B cell (primary cell): ENCODE results near the gene UXT. TPM values are rescaled to one million over a fixed set of nuclear protein-coding genes. Genes with fewer than 3 reads are reported as not detected.

Experiments
- ATAC-seq: fragments of 200-7000 bp; cut with Tn5 transposase; one replicate; pipeline ENCODE4 v1.10.0; 2021; ENCODE audit warnings: low read depth, mild to moderate bottlenecking, moderate number of reproducible peaks, moderate library complexity
- CTCF ChIA-PET: fragments of 350-600 bp; sonication (Branson Sonifier 250); formaldehyde crosslinking; loops from one replicate; lab custom pipeline; 2021; ENCODE audit warnings: antibody characterized with exemption, inconsistent platforms; lab: Charles Lee
- POLR2A ChIA-PET: fragments of 350-600 bp; sonication (Branson Sonifier 250); formaldehyde crosslinking; loops from one replicate; lab custom pipeline; 2021; ENCODE audit warnings: antibody characterized with exemption; lab: Charles Lee
- DNase-seq: peaks from one replicate; pipeline ENCODE4 v3.0.0; 2013
- H2AFZ ChIP-seq: 2 replicates; pipeline ENCODE4 v1.6.1; 2012; ENCODE audit warnings: mild to moderate bottlenecking, low read depth, low read length; ENCODE audit not compliant: insufficient read depth, poor library complexity, severe bottlenecking
- H3K27ac ChIP-seq, 2 donors: 1 replicate in 1 of 2; 2 replicates in 1 of 2; pipeline ENCODE4 v1.5.1; 2012 to 2013; ENCODE audit warnings: low read length in 2 of 2, mild to moderate bottlenecking in 2 of 2, moderate library complexity in 1 of 2
- H3K27me3 ChIP-seq, 4 experiments: fragments of 200-600 bp in 1 of 4; sonication (generic) in 1 of 4; replicated peaks in 1 of 4; 1 replicate in 2 of 4; 2 replicates in 2 of 4; pipeline versions ENCODE4 v1.6.1 to v1.7.0; 2013 to 2016; ENCODE audit warnings: low read length in 3 of 4, mild to moderate bottlenecking in 2 of 4, mixed read lengths in 1 of 4, moderate library complexity in 1 of 4; ENCODE audit not compliant: insufficient read depth in 4 of 4, control insufficient read depth in 3 of 4; ENCODE audit errors: control extremely low read depth in 1 of 4
- H3K36me3 ChIP-seq, 2 experiments: replicated peaks in 1 of 2; 1 replicate in 1 of 2; 2 replicates in 1 of 2; pipeline versions ENCODE4 v1.6.1 to v1.7.1; 2013; ENCODE audit warnings: low read length in 1 of 2; ENCODE audit not compliant: insufficient read depth in 2 of 2, control insufficient read depth in 1 of 2; ENCODE audit errors: control extremely low read depth in 1 of 2, extremely low read depth in 1 of 2
- H3K4me1 ChIP-seq, 2 donors: fragments of 200-600 bp in 1 of 2; sonication (generic) in 1 of 2; 1 replicate in 1 of 2; 2 replicates in 1 of 2; pipeline versions ENCODE4 v1.5.1 to v1.6.1; 2013 to 2017; ENCODE audit warnings: low read length in 2 of 2; ENCODE audit not compliant: control insufficient read depth in 2 of 2, insufficient read depth in 2 of 2
- H3K4me2 ChIP-seq: replicated peaks from 2 replicates; pipeline ENCODE3; 2012; ENCODE audit warnings: mild to moderate bottlenecking, low read depth, low read length; ENCODE audit not compliant: poor library complexity, severe bottlenecking
- H3K4me3 ChIP-seq, 5 experiments: fragments of 200-600 bp in 1 of 5; sonication (generic) in 1 of 5; 1 replicate in 3 of 5; 2 replicates in 2 of 5; pipeline versions ENCODE4 v1.5.1 to v1.7.0; 2011 to 2016; ENCODE audit warnings: low read length in 4 of 5, mild to moderate bottlenecking in 4 of 5, low read depth in 2 of 5, control low read depth in 1 of 5, moderate library complexity in 1 of 5; ENCODE audit not compliant: insufficient read depth in 1 of 5; ENCODE audit errors: control extremely low read depth in 1 of 5, extremely low read depth in 1 of 5
- H3K79me2 ChIP-seq: fragments of 200-600 bp; sonication (generic); one replicate; pipeline ENCODE4 v1.6.0; 2016; ENCODE audit warnings: low read length; ENCODE audit not compliant: control insufficient read depth, insufficient read depth
- H3K9ac ChIP-seq: fragments of 200-600 bp; sonication (generic); 2 replicates; pipeline ENCODE4 v1.6.1; 2017; ENCODE audit warnings: mild to moderate bottlenecking, low read length, moderate library complexity
- H3K9me3 ChIP-seq, 3 donors: one replicate each; pipeline versions ENCODE4 v1.6.1 to v1.7.1; 2013; ENCODE audit warnings: low read length in 2 of 3; ENCODE audit not compliant: control insufficient read depth in 2 of 3, insufficient read depth in 1 of 3; ENCODE audit errors: control extremely low read depth in 1 of 3
- H4K20me1 ChIP-seq: 2 replicates; pipeline ENCODE4 v1.6.0; 2012; ENCODE audit warnings: mild to moderate bottlenecking, low read length; ENCODE audit not compliant: insufficient read depth, control insufficient read depth, poor library complexity, severe bottlenecking
- H3K27ac Mint-ChIP-seq: one replicate; pipeline ENCODE4 v1.8.0; 2021; ENCODE audit warnings: mixed read lengths
- H3K27me3 Mint-ChIP-seq: one replicate; pipeline ENCODE4 v1.8.0; 2021; ENCODE audit warnings: mixed read lengths
- H3K4me1 Mint-ChIP-seq: one replicate; pipeline ENCODE4 v1.8.0; 2021; ENCODE audit warnings: mixed read lengths
- H3K4me3 Mint-ChIP-seq: one replicate; pipeline ENCODE4 v1.8.0; 2021; ENCODE audit warnings: mixed read lengths
- H3K9me3 Mint-ChIP-seq: one replicate; pipeline ENCODE4 v1.8.0; 2022; ENCODE audit warnings: mixed read lengths; ENCODE audit not compliant: insufficient read depth
- EZH2 ChIP-seq: IDR thresholded peaks from 2 replicates; pipeline ENCODE4 v1.6.1; 2012; ENCODE audit warnings: borderline replicate concordance, low read depth, mild to moderate bottlenecking, moderate library complexity, low read length; ENCODE audit not compliant: insufficient read depth, poor library complexity, severe bottlenecking
- WGBS: methylation state at CpG from one replicate; pipeline ENCODE4 v1.1.5; 2013; ENCODE audit warnings: missing lambda C conversion rate; ENCODE audit not compliant: insufficient coverage; 5-methylcytosine and 5-hydroxymethylcytosine counted together
- intact Hi-C: fragments of 100-400 bp; cut with micrococcal nuclease; formaldehyde crosslinking; loops from one replicate; pipeline ENCODE4 v1.10.0; 2022
- polyA plus RNA-seq: library from polyadenylated mRNA; depleted of rRNA; stranded (reverse); fragments of >200 nt; gene quantifications from 2 replicates; pipeline ENCODE4 v1.2.3, GENCODE V29; 2012
- total RNA-seq, 2 donors: library from RNA; stranded (reverse); fragments of 120-200 nt in 1 of 2; gene quantifications; 1 replicate in 1 of 2; 2 replicates in 1 of 2; pipeline versions ENCODE4 v1.2.3 to v1.2.4, GENCODE V29; 2013 to 2022
- TF ChIP-seq, protein P1 (sequence below): fragments of 200-600 bp; IDR thresholded peaks from one replicate; pipeline ENCODE4 v1.8.0; 2022; ENCODE audit warnings: antibody characterized with exemption, mild to moderate bottlenecking

The UXT gene
- total and polyA plus RNA-seq, 2 donors (not counting 1 experiment from before 2014, with no cell fraction given) = 177 to 238 TPM

DNA sequence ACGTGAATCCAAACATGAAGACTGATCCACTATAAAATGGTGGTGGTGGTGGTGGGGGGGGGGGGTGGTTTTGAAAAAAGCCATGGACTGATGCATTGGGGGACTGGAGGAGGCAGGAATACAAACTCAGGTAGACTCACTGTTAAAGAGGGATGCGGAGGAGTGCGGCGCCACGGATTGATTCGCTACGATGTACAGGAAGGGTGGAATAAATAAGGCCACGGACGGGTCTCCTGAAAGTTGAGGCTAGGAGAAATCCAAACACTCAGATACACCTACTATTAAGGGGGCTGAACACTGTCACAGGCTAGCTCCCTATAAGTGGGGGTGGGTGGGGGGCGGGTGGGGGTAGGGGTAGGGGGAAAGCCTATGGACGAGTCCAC lies 9.2 kb downstream of the UXT start:
- CTCF ChIA-PET = no interaction called here
- no peak overlapping the region for H2AFZ ChIP-seq
- H3K9ac ChIP-seq = peak overlapping the region; percentile 78
- H3K9me3 ChIP-seq = no peaks in the 10 kb centered on the region
- H3K79me2 ChIP-seq = peaks cover 23% of the 10 kb centered on the region
- peaks cover 0 to 7% of the 10 kb centered on the region in 2 experiments for H3K36me3 ChIP-seq
- WGBS = no CpG with 5 or more reads among the region's 11 CpGs
- Mint-ChIP-seq H3K4me3 (peak overlapping the region; percentile 93), H3K27me3 (no peaks in the 10 kb centered on the region), H3K27ac (peak overlapping the region; percentile 94), H3K4me1 (peaks cover 30% of the 10 kb centered on the region), H3K9me3 (no peaks in the 10 kb centered on the region)
- DNase-seq (no peak), ATAC-seq (no peak)
- H3K4me3 ChIP-seq = peak overlapping the region in 4 of 5 experiments; percentile 68 to 77 (median 75)
- peak overlapping the region; percentile 54 for H3K4me2 ChIP-seq
- peaks cover 11 to 26% of the 10 kb centered on the region in 2 donors for H3K4me1 ChIP-seq
- H3K27me3 ChIP-seq = no peaks in the 10 kb centered on the region
- no peaks in the 10 kb centered on the region for H4K20me1 ChIP-seq
- intact Hi-C loops = loop anchor here (1.0 to 10.0 kb wide), 9 partner anchors 9 to 1475 kb away; partner anchors contain the start of genes ARAF, GPKOW, PIM2 and RBM3
- H3K27ac ChIP-seq = no peak overlapping the region
- POLR2A ChIA-PET = interaction anchor here (0.6 to 1.7 kb wide), 3 partner anchors 10 to 890 kb away, joined by 3 to 4 read pairs (median 3); partner anchors contain the start of genes TBC1D25 and UXT
- TF ChIP-seq, protein P1, sequence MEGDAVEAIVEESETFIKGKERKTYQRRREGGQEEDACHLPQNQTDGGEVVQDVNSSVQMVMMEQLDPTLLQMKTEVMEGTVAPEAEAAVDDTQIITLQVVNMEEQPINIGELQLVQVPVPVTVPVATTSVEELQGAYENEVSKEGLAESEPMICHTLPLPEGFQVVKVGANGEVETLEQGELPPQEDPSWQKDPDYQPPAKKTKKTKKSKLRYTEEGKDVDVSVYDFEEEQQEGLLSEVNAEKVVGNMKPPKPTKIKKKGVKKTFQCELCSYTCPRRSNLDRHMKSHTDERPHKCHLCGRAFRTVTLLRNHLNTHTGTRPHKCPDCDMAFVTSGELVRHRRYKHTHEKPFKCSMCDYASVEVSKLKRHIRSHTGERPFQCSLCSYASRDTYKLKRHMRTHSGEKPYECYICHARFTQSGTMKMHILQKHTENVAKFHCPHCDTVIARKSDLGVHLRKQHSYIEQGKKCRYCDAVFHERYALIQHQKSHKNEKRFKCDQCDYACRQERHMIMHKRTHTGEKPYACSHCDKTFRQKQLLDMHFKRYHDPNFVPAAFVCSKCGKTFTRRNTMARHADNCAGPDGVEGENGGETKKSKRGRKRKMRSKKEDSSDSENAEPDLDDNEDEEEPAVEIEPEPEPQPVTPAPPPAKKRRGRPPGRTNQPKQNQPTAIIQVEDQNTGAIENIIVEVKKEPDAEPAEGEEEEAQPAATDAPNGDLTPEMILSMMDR = no peak
- no peak for TF ChIP-seq EZH2

DNA sequence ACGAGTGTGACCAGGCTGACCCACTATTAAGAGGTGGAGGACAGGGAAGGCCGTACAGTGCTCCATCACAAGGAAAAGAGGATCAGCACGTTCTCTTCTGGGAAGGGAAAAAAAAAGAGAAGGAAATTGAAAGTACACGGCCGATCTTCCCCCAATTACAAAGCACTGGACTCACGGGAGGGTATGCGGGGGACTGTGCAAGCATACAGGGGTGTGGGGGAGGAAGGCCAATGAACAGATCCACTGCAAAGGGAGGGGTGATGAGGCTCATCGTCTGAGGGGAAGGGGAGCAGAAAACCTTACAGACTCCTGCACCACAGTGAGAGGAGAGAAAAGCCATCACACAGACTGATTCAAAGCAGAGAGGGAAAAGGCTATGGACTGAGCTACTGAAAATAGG lies 9.7 kb downstream of the UXT start:
- peak overlapping the region in 2 of 5 experiments; percentile 18 to 68 for H3K4me3 ChIP-seq
- ChIA-PET CTCF (no interaction called here), POLR2A (interaction anchor here (0.6 kb wide), 1 partner anchor 51 kb away, joined by 4 read pairs; no protein-coding TSS in a partner anchor)
- Mint-ChIP-seq H3K9me3 (no peaks in the 10 kb centered on the region), H3K27me3 (no peaks in the 10 kb centered on the region), H3K27ac (peak overlapping the region; percentile 32), H3K4me3 (peak overlapping the region; percentile 93), H3K4me1 (peaks cover 30% of the 10 kb centered on the region)
- H3K79me2 ChIP-seq = peaks cover 23% of the 10 kb centered on the region
- H3K27ac ChIP-seq = no peak overlapping the region
- H4K20me1 ChIP-seq = no peaks in the 10 kb centered on the region
- peaks cover 0 to 7% of the 10 kb centered on the region in 2 experiments for H3K36me3 ChIP-seq
- no CpG with 5 or more reads among the region's 8 CpGs for WGBS
- DNase-seq (no peak), ATAC-seq (no peak)
- intact Hi-C loops = no loop called here
- H3K9ac ChIP-seq = peak overlapping the region; percentile 18
- TF ChIP-seq, protein P1 = no peak
- no peak for TF ChIP-seq EZH2
- H3K27me3 ChIP-seq = no peaks in the 10 kb centered on the region
- no peaks in the 10 kb centered on the region for H3K9me3 ChIP-seq
- H3K4me1 ChIP-seq = peaks cover 11 to 26% of the 10 kb centered on the region in 2 donors
- H3K4me2 ChIP-seq = peak overlapping the region; percentile 54
- no peak overlapping the region for H2AFZ ChIP-seq
